Spleen (tissue), 7 donors: ENCODE data around the gene NT5E.

Experiments
- POLR2A ChIP-seq, 3 donors: fragments of 450-650 bp; IDR thresholded peaks; one replicate each; pipeline ENCODE4 v1.5.1; 2017; ENCODE audit warnings: antibody characterized with exemption in 3 of 3, mild to moderate bottlenecking in 1 of 3
- POLR2AphosphoS5 ChIP-seq, 3 donors: sonication (generic); formaldehyde crosslinking; IDR thresholded peaks; one replicate each; pipeline ENCODE4 v1.5.1; 2017; ENCODE audit warnings: antibody characterized with exemption in 3 of 3
- TF ChIP-seq, protein P1 (sequence below), 11 experiments: fragments of 200-600 bp in 7 of 11; fragments of 450-650 bp in 4 of 11; sonication (generic) in 4 of 11; IDR thresholded peaks in 8 of 11; conservative IDR thresholded peaks in 3 of 11; 1 replicate in 7 of 11; 2 replicates in 4 of 11; pipeline versions ENCODE4 v1.4.0 to v1.8.0; 2016 to 2021; ENCODE audit warnings: antibody characterized with exemption in 11 of 11, inconsistent platforms in 4 of 11, mild to moderate bottlenecking in 1 of 11
- donor health status: DM: no; HTN: no; CAD: no; lungs with moderate emphysema.
- donor health status: DM: no; HTN: no; CAD: no.
- donor health status: DM: no; HTN: no; CAD: no.

DNA sequence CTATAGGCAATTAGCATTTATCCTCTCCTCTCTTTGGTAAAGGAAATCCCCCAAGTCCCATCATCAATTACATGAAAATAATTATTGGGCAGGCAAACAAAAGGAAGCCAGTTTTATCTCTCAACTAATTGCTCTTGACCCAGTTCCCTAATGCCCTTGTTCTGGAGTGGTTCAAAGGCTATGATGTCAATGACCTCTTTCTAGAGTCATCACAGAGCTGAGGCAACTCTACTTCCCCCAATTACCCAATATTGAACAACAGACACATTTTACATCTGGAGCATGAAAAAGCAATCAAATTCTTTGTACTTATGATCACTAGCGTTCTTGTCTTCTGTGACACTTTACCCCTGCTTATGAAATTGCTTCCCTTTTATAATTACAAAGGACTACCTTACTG, 43.5 kb downstream of the NT5E start:
- TF ChIP-seq POLR2AphosphoS5 (IDR thresholded peaks at IDR 0.05) (no peak), POLR2A (IDR thresholded peaks at IDR 0.05) (no peak)
- TF ChIP-seq, protein P1, sequence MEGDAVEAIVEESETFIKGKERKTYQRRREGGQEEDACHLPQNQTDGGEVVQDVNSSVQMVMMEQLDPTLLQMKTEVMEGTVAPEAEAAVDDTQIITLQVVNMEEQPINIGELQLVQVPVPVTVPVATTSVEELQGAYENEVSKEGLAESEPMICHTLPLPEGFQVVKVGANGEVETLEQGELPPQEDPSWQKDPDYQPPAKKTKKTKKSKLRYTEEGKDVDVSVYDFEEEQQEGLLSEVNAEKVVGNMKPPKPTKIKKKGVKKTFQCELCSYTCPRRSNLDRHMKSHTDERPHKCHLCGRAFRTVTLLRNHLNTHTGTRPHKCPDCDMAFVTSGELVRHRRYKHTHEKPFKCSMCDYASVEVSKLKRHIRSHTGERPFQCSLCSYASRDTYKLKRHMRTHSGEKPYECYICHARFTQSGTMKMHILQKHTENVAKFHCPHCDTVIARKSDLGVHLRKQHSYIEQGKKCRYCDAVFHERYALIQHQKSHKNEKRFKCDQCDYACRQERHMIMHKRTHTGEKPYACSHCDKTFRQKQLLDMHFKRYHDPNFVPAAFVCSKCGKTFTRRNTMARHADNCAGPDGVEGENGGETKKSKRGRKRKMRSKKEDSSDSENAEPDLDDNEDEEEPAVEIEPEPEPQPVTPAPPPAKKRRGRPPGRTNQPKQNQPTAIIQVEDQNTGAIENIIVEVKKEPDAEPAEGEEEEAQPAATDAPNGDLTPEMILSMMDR (IDR thresholded peaks at IDR 0.05 in 8 of 11, conservative IDR thresholded peaks at IDR 0.05 in 3 of 11), result no peak
